ENCODE measurements around the gene C2orf68. TPM values are rescaled to one million over a fixed set of nuclear protein-coding genes. Genes with fewer than 3 reads are reported as not detected.
A peak's percentile ranks its signal among the peaks of the same experiment; 100 is the strongest.

Gene C2orf68
- total RNA-seq, 5 donors from 2014 or later (not counting 1 experiment from before 2014, with no cell fraction given), result 45.3 to 77.9 (median 62.4) TPM

- CTCF ChIA-PET, result interaction anchor here in 1 of 2 donors (0.7 kb wide), 1 partner anchor 132 kb away, joined by 3 read pairs; no protein-coding TSS in a partner anchor
- Histone ChIP-seq H3K4me1 (ENCODE audit: control insufficient read depth in 1 of 2, extremely low read depth in 1 of 2, insufficient read depth in 2 of 2, low read length in 2 of 2) (no peaks in the 10 kb centered on the region), H3K36me3 (ENCODE audit: control insufficient read depth in 2 of 2, extremely low read depth in 1 of 2, insufficient read depth in 1 of 2, low read length in 1 of 2) (peaks cover 23 to 92% of the 10 kb centered on the region in 2 donors), H3K4me3 (ENCODE audit: control insufficient read depth in 1 of 2, extremely low read depth in 1 of 2, low read length in 1 of 2) (no peak overlapping the region), H3K27ac (ENCODE audit: low read length) (peak overlapping the region; percentile 29), H3K9me3 (no peaks in the 10 kb centered on the region), H3K27me3 (replicated peaks in 1 of 2; ENCODE audit: control insufficient read depth in 2 of 2, extremely low read depth in 1 of 2, insufficient read depth in 2 of 2, low read length in 1 of 2) (no peaks in the 10 kb centered on the region)
- Mint-ChIP-seq H3K27ac (peak overlapping the region; percentile 12 to 37), H3K9me3 (no peaks in the 10 kb centered on the region), H3K36me3 (peaks cover 46% of the 10 kb centered on the region), H3K4me1 (peaks cover 0 to 15% (median 6%) of the 10 kb centered on the region in 3 donors), H3K27me3 (no peaks in the 10 kb centered on the region), H3K4me3 (no peak overlapping the region)
- DNase-seq (no peak), ATAC-seq (replicated peaks in 1 of 4) (no peak)
- WGBS (ENCODE audit: insufficient coverage), result 20% methylated on average over 1 of the region's 3 CpGs
- POLR2A ChIA-PET, result no interaction called here
Measured at GRCh38 chr2:85642725-85643124, 30.9 kb upstream of the C2orf68 start.

GRCh38 chr2:85635636-85636035 is 23.8 kb upstream of the C2orf68 start:
- DNase-seq, result no peak
- Histone ChIP-seq H3K36me3 (ENCODE audit: control insufficient read depth in 2 of 2, extremely low read depth in 1 of 2, insufficient read depth in 1 of 2, low read length in 1 of 2) (peaks cover 15 to 88% of the 10 kb centered on the region in 2 donors), H3K4me1 (ENCODE audit: control insufficient read depth in 1 of 2, extremely low read depth in 1 of 2, insufficient read depth in 2 of 2, low read length in 2 of 2) (peaks cover 0 to 2% of the 10 kb centered on the region in 2 experiments), H3K27ac (ENCODE audit: low read length) (no peak overlapping the region), H3K9me3 (no peaks in the 10 kb centered on the region), H3K4me3 (ENCODE audit: control insufficient read depth in 1 of 2, extremely low read depth in 1 of 2, low read length in 1 of 2) (no peak overlapping the region), H3K27me3 (replicated peaks in 1 of 2; ENCODE audit: control insufficient read depth in 2 of 2, extremely low read depth in 1 of 2, insufficient read depth in 2 of 2, low read length in 1 of 2) (no peaks in the 10 kb centered on the region)
- no peaks in the 10 kb centered on the region for H3K9me3 Mint-ChIP-seq
- ChIA-PET POLR2A (interaction anchor here in 1 of 2 donors (0.6 kb wide), 1 partner anchor 20 kb away, joined by 11 read pairs; no protein-coding TSS in a partner anchor), CTCF (interaction anchor here in 1 of 2 donors (0.6 to 3.0 kb wide), 2 partner anchors 20 to 71 kb away, joined by 5 to 48 read pairs; no protein-coding TSS in a partner anchor)
- H3K4me3 Mint-ChIP-seq, result no peak overlapping the region
- no peak for ATAC-seq (replicated peaks in 1 of 4)
- H3K4me1 Mint-ChIP-seq, result peaks cover 17 to 20% (median 17%) of the 10 kb centered on the region in 3 donors
- 98% methylated on average over 3 of the region's 4 CpGs for WGBS (ENCODE audit: insufficient coverage)
- no peaks in the 10 kb centered on the region for H3K27me3 Mint-ChIP-seq
- peaks cover 52% of the 10 kb centered on the region for H3K36me3 Mint-ChIP-seq
- peak overlapping the region in 1 of 2 donors; percentile 35 for H3K27ac Mint-ChIP-seq

- no peak overlapping the region for H3K4me3 ChIP-seq (ENCODE audit: control insufficient read depth in 1 of 2, extremely low read depth in 1 of 2, low read length in 1 of 2)
- ATAC-seq (replicated peaks in 1 of 4) (no peak), DNase-seq (no peak)
- POLR2A ChIA-PET, result no interaction called here
- peaks cover 17 to 89% of the 10 kb centered on the region in 2 donors for H3K36me3 ChIP-seq (ENCODE audit: control insufficient read depth in 2 of 2, extremely low read depth in 1 of 2, insufficient read depth in 1 of 2, low read length in 1 of 2)
- Mint-ChIP-seq H3K27me3 (no peaks in the 10 kb centered on the region), H3K4me1 (peaks cover 17 to 20% (median 18%) of the 10 kb centered on the region in 3 donors), H3K9me3 (no peaks in the 10 kb centered on the region), H3K4me3 (no peak overlapping the region), H3K27ac (peak overlapping the region in 1 of 2 donors; percentile 58), H3K36me3 (peaks cover 52% of the 10 kb centered on the region)
- peaks cover 0 to 2% of the 10 kb centered on the region in 2 experiments for H3K4me1 ChIP-seq (ENCODE audit: control insufficient read depth in 1 of 2, extremely low read depth in 1 of 2, insufficient read depth in 2 of 2, low read length in 2 of 2)
- CTCF ChIA-PET, result interaction anchor here in 1 of 2 donors (0.6 to 3.0 kb wide), 2 partner anchors 20 to 72 kb away, joined by 5 to 48 read pairs; no protein-coding TSS in a partner anchor
- no peak overlapping the region for H3K27ac ChIP-seq (ENCODE audit: low read length)
- H3K9me3 ChIP-seq, result no peaks in the 10 kb centered on the region
- WGBS (ENCODE audit: insufficient coverage), result 97% methylated on average over 3 of the region's 8 CpGs
- H3K27me3 ChIP-seq (replicated peaks in 1 of 2; ENCODE audit: control insufficient read depth in 2 of 2, extremely low read depth in 1 of 2, insufficient read depth in 2 of 2, low read length in 1 of 2), result no peaks in the 10 kb centered on the region
Measured at GRCh38 chr2:85635011-85635410, 23.1 kb upstream of the C2orf68 start.

GRCh38 chr2:85631316-85631715 is 19.4 kb upstream of the C2orf68 start:
- peaks cover 11 to 27% (median 19%) of the 10 kb centered on the region in 3 donors for H3K4me1 Mint-ChIP-seq
- Histone ChIP-seq H3K27ac (ENCODE audit: low read length) (no peak overlapping the region), H3K27me3 (replicated peaks in 1 of 2; ENCODE audit: control insufficient read depth in 2 of 2, extremely low read depth in 1 of 2, insufficient read depth in 2 of 2, low read length in 1 of 2) (no peaks in the 10 kb centered on the region), H3K9me3 (no peaks in the 10 kb centered on the region), H3K36me3 (ENCODE audit: control insufficient read depth in 2 of 2, extremely low read depth in 1 of 2, insufficient read depth in 1 of 2, low read length in 1 of 2) (peaks cover 28 to 80% of the 10 kb centered on the region in 2 donors), H3K4me3 (ENCODE audit: control insufficient read depth in 1 of 2, extremely low read depth in 1 of 2, low read length in 1 of 2) (no peak overlapping the region), H3K4me1 (ENCODE audit: control insufficient read depth in 1 of 2, extremely low read depth in 1 of 2, insufficient read depth in 2 of 2, low read length in 2 of 2) (peaks cover 0 to 4% of the 10 kb centered on the region in 2 experiments)
- WGBS (ENCODE audit: insufficient coverage), result no CpG with 5 or more reads among the region's 3 CpGs
- CTCF ChIA-PET, result interaction anchor here (0.6 to 0.7 kb wide), 2 partner anchors 14 to 20 kb away, joined by 3 to 6 read pairs; partner anchors contain the start of gene C2orf68 (in 1 of the 2)
- no peak for DNase-seq
- POLR2A ChIA-PET, result interaction anchor here in 1 of 2 donors (0.9 kb wide), 1 partner anchor 12 kb away, joined by 3 read pairs; no protein-coding TSS in a partner anchor
- no peak overlapping the region for H3K4me3 Mint-ChIP-seq
- H3K9me3 Mint-ChIP-seq, result no peaks in the 10 kb centered on the region
- ATAC-seq (replicated peaks in 1 of 4), result no peak
- H3K27me3 Mint-ChIP-seq, result no peaks in the 10 kb centered on the region
- H3K36me3 Mint-ChIP-seq, result peaks cover 50% of the 10 kb centered on the region
- peak overlapping the region in 1 of 2 donors; percentile 22 for H3K27ac Mint-ChIP-seq

- Histone ChIP-seq H3K36me3 (ENCODE audit: control insufficient read depth in 2 of 2, extremely low read depth in 1 of 2, insufficient read depth in 1 of 2, low read length in 1 of 2) (peaks cover 43 to 83% of the 10 kb centered on the region in 2 donors), H3K27ac (ENCODE audit: low read length) (peak overlapping the region; percentile 12), H3K9me3 (no peaks in the 10 kb centered on the region), H3K4me3 (ENCODE audit: control insufficient read depth in 1 of 2, extremely low read depth in 1 of 2, low read length in 1 of 2) (no peak overlapping the region), H3K27me3 (replicated peaks in 1 of 2; ENCODE audit: control insufficient read depth in 2 of 2, extremely low read depth in 1 of 2, insufficient read depth in 2 of 2, low read length in 1 of 2) (no peaks in the 10 kb centered on the region), H3K4me1 (ENCODE audit: control insufficient read depth in 1 of 2, extremely low read depth in 1 of 2, insufficient read depth in 2 of 2, low read length in 2 of 2) (peaks cover 0 to 4% of the 10 kb centered on the region in 2 experiments)
- 50% methylated on average over 1 of the region's 2 CpGs for WGBS (ENCODE audit: insufficient coverage)
- peaks cover 6 to 16% (median 11%) of the 10 kb centered on the region in 3 donors for H3K4me1 Mint-ChIP-seq
- ChIA-PET CTCF (interaction anchor here (1.2 to 2.1 kb wide), 2 partner anchors 8 to 9 kb away, joined by 3 to 10 read pairs; no protein-coding TSS in a partner anchor), POLR2A (interaction anchor here (0.5 to 0.9 kb wide), 3 partner anchors 9 to 852 kb away, joined by 3 to 5 read pairs (median 3); no protein-coding TSS in a partner anchor)
- H3K27me3 Mint-ChIP-seq, result no peaks in the 10 kb centered on the region
- ATAC-seq (replicated peaks in 1 of 4) (peak in 2 of 4 experiments; percentile 45 to 76), DNase-seq (peak in 1 of 35 experiments; percentile 36)
- no peak overlapping the region for H3K4me3 Mint-ChIP-seq
- H3K36me3 Mint-ChIP-seq, result peaks cover 55% of the 10 kb centered on the region
- H3K27ac Mint-ChIP-seq, result peak overlapping the region; percentile 39 to 79
- no peaks in the 10 kb centered on the region for H3K9me3 Mint-ChIP-seq
Measured at GRCh38 chr2:85628658-85629057, 16.8 kb upstream of the C2orf68 start.

- Mint-ChIP-seq H3K9me3 (no peaks in the 10 kb centered on the region), H3K27me3 (no peaks in the 10 kb centered on the region), H3K27ac (no peak overlapping the region), H3K36me3 (peaks cover 47% of the 10 kb centered on the region), H3K4me3 (no peak overlapping the region), H3K4me1 (peaks cover 15 to 29% (median 21%) of the 10 kb centered on the region in 3 donors)
- ChIA-PET CTCF (interaction anchor here in 1 of 2 donors (0.6 kb wide), 1 partner anchor 504 kb away, joined by 5 read pairs; no protein-coding TSS in a partner anchor), POLR2A (no interaction called here)
- Histone ChIP-seq H3K36me3 (ENCODE audit: control insufficient read depth in 2 of 2, extremely low read depth in 1 of 2, insufficient read depth in 1 of 2, low read length in 1 of 2) (peaks cover 36 to 83% of the 10 kb centered on the region in 2 donors), H3K27me3 (replicated peaks in 1 of 2; ENCODE audit: control insufficient read depth in 2 of 2, extremely low read depth in 1 of 2, insufficient read depth in 2 of 2, low read length in 1 of 2) (no peaks in the 10 kb centered on the region), H3K27ac (ENCODE audit: low read length) (no peak overlapping the region), H3K4me3 (ENCODE audit: control insufficient read depth in 1 of 2, extremely low read depth in 1 of 2, low read length in 1 of 2) (no peak overlapping the region), H3K4me1 (ENCODE audit: control insufficient read depth in 1 of 2, extremely low read depth in 1 of 2, insufficient read depth in 2 of 2, low read length in 2 of 2) (peaks cover 0 to 4% of the 10 kb centered on the region in 2 experiments), H3K9me3 (no peaks in the 10 kb centered on the region)
- DNase-seq (no peak), ATAC-seq (replicated peaks in 1 of 4) (no peak)
- WGBS (ENCODE audit: insufficient coverage), result 97% methylated on average over 5 of the region's 5 CpGs
Measured at GRCh38 chr2:85623991-85624390, 12.1 kb upstream of the C2orf68 start.

Data from T-cell (primary cell).